T-cell (primary cell): Measurements from ENCODE around the gene VSIG4. TPM values are rescaled to one million over a fixed set of nuclear protein-coding genes. Genes with fewer than 3 reads are reported as not detected.

Experiments used
- ATAC-seq, 4 experiments: fragments of 200-7000 bp in 3 of 4; fragments of 150-1000 bp in 1 of 4; cut with Tn5 transposase; replicated peaks in 1 of 4; 1 replicate in 3 of 4; 2 replicates in 1 of 4; pipeline ENCODE4 v1.10.0; 2021; ENCODE audit warnings: moderate library complexity in 3 of 4, mild to moderate bottlenecking in 2 of 4, moderate number of reproducible peaks in 1 of 4
- CTCF ChIA-PET, 2 donors: fragments of 300-600 bp; sonication (Branson Sonifier 250); formaldehyde crosslinking; loops; one replicate each; lab custom pipeline; 2022; ENCODE audit warnings: antibody characterized with exemption in 2 of 2; lab: Charles Lee
- POLR2A ChIA-PET, 2 donors: fragments of 300-600 bp; sonication (Branson Sonifier 250); formaldehyde crosslinking; loops; one replicate each; lab custom pipeline; 2022; ENCODE audit warnings: antibody characterized with exemption in 2 of 2; lab: Charles Lee
- DNase-seq, 35 experiments: peaks; one replicate each; pipeline versions ENCODE4 v3.0.0 to v3.0.0-alpha.2; 2013 to 2023
- H3K27ac ChIP-seq: one replicate; pipeline ENCODE4 v1.5.1; 2013; ENCODE audit warnings: low read length
- H3K27me3 ChIP-seq, 2 experiments: replicated peaks in 1 of 2; 1 replicate in 1 of 2; 2 replicates in 1 of 2; pipeline versions ENCODE4 v1.6.1 to v1.7.0; 2013; ENCODE audit warnings: low read length in 1 of 2, mixed read lengths in 1 of 2; ENCODE audit not compliant: control insufficient read depth in 2 of 2, insufficient read depth in 2 of 2; ENCODE audit errors: extremely low read depth in 1 of 2
- H3K36me3 ChIP-seq, 2 donors: 1 replicate in 1 of 2; 2 replicates in 1 of 2; pipeline versions ENCODE4 v1.6.1 to v1.7.0; 2013; ENCODE audit warnings: low read length in 1 of 2; ENCODE audit not compliant: control insufficient read depth in 2 of 2, insufficient read depth in 1 of 2; ENCODE audit errors: extremely low read depth in 1 of 2
- H3K4me1 ChIP-seq, 2 experiments: 1 replicate in 1 of 2; 2 replicates in 1 of 2; pipeline versions ENCODE4 v1.6.1 to v1.7.0; 2013; ENCODE audit warnings: low read length in 2 of 2, mixed read lengths in 1 of 2; ENCODE audit not compliant: insufficient read depth in 2 of 2, control insufficient read depth in 1 of 2; ENCODE audit errors: extremely low read depth in 1 of 2
- H3K4me3 ChIP-seq, 2 donors: 1 replicate in 1 of 2; 2 replicates in 1 of 2; pipeline versions ENCODE4 v1.5.1 to v1.7.0; 2013; ENCODE audit warnings: mild to moderate bottlenecking in 2 of 2, low read length in 1 of 2, moderate library complexity in 1 of 2; ENCODE audit not compliant: control insufficient read depth in 1 of 2; ENCODE audit errors: extremely low read depth in 1 of 2
- H3K9me3 ChIP-seq: 2 replicates; pipeline ENCODE4 v1.7.0; 2013
- H3K27ac Mint-ChIP-seq, 2 donors: one replicate each; pipeline ENCODE4 v1.8.0; 2020 to 2021; ENCODE audit warnings: mild to moderate bottlenecking in 2 of 2, mixed read lengths in 2 of 2
- H3K27me3 Mint-ChIP-seq, 2 donors: one replicate each; pipeline ENCODE4 v1.8.0; 2021 to 2022; ENCODE audit warnings: mixed read lengths in 2 of 2
- H3K36me3 Mint-ChIP-seq: one replicate; pipeline ENCODE4 v1.8.0; 2021; ENCODE audit warnings: mixed read lengths
- H3K4me1 Mint-ChIP-seq, 3 donors: one replicate each; pipeline ENCODE4 v1.8.0; 2020 to 2022; ENCODE audit warnings: mixed read lengths in 3 of 3, mild to moderate bottlenecking in 1 of 3
- H3K4me3 Mint-ChIP-seq, 3 donors: one replicate each; pipeline ENCODE4 v1.8.0; 2020 to 2022; ENCODE audit warnings: mild to moderate bottlenecking in 3 of 3, mixed read lengths in 3 of 3, moderate library complexity in 3 of 3
- H3K9me3 Mint-ChIP-seq, 3 donors: one replicate each; pipeline ENCODE4 v1.8.0; 2020 to 2022; ENCODE audit warnings: mixed read lengths in 3 of 3
- WGBS: methylation state at CpG from one replicate; pipeline ENCODE4 v1.1.5; 2013; ENCODE audit warnings: missing lambda C conversion rate; ENCODE audit not compliant: insufficient coverage; 5-methylcytosine and 5-hydroxymethylcytosine counted together
- total RNA-seq, 35 experiments: library from RNA in 6 of 35; stranded (reverse) in 6 of 35; fragments of 120-200 nt in 1 of 35; gene quantifications; one replicate each; pipeline versions ENCODE4 v1.2.1 to v1.2.4 and lab custom pipeline; 2013 to 2026

Gene VSIG4
- total RNA-seq, 5 donors from 2014 or later (not counting 1 experiment from before 2014, with no cell fraction given) = 0.18 to 0.54 (median 0.45) TPM; not detected in 1

DNA sequence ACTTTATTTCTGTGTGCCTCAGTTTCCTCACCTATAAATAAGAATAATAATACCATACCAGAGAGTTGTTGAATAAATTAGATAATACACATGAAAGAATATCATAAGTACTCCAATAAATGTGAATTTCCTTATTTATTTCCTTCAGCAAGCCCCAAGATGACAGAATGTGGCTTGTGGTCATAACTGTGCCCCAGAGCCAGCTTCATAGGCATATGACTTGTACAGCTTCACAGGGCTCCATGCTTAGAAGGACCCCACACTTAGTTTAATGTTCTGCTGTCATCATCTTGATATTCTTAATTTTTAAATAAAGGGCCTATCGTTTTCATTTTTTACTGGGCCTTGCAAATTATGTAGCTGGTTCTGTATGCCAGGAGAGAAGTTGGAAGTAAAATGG is 25.3 kb downstream of the VSIG4 start:
- H3K27me3 ChIP-seq = no peaks in the 10 kb centered on the region
- H3K27ac ChIP-seq = no peak overlapping the region
- ChIA-PET POLR2A (no interaction called here), CTCF (no interaction called here)
- no peaks in the 10 kb centered on the region for H3K36me3 Mint-ChIP-seq
- H3K4me1 ChIP-seq = peaks cover 38 to 57% of the 10 kb centered on the region in 2 experiments
- H3K4me1 Mint-ChIP-seq = peaks cover 69 to 88% (median 81%) of the 10 kb centered on the region in 3 donors
- H3K27ac Mint-ChIP-seq = no peak overlapping the region
- H3K27me3 Mint-ChIP-seq = no peaks in the 10 kb centered on the region
- no peaks in the 10 kb centered on the region for H3K9me3 Mint-ChIP-seq
- no peak overlapping the region for H3K4me3 ChIP-seq
- peak overlapping the region in 2 of 3 donors; percentile 3 to 59 for H3K4me3 Mint-ChIP-seq
- H3K9me3 ChIP-seq = no peaks in the 10 kb centered on the region
- H3K36me3 ChIP-seq = no peaks in the 10 kb centered on the region
- ATAC-seq (no peak), DNase-seq (no peak)
- no CpG with 5 or more reads among the region's 1 CpG for WGBS

DNA sequence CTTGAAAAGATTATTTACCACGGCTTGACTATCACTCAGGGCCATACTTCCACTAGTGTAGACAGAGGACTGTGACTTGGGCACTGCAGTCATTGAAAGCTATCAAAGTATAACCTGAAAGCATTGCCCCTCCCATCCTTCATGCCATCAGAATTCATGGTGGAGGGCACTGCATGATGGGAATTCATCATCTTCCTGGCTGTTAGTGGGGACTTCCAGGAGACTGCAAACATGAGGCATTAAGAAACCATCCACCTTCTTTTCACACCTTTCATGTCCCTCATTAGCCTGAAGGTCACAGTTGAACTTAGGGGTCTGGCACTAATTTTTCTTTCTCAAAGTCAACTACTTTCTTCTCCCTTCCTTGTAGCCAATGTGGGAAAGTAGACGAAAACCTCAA is 25.8 kb downstream of the VSIG4 start:
- Mint-ChIP-seq H3K27ac (peak overlapping the region; percentile 36 to 79), H3K4me3 (peak overlapping the region in 1 of 3 donors; percentile 59), H3K4me1 (peaks cover 69 to 88% (median 76%) of the 10 kb centered on the region in 3 donors), H3K27me3 (no peaks in the 10 kb centered on the region), H3K9me3 (no peaks in the 10 kb centered on the region), H3K36me3 (no peaks in the 10 kb centered on the region)
- Histone ChIP-seq H3K4me3 (no peak overlapping the region), H3K4me1 (peaks cover 38 to 57% of the 10 kb centered on the region in 2 experiments), H3K27me3 (no peaks in the 10 kb centered on the region), H3K27ac (no peak overlapping the region), H3K9me3 (no peaks in the 10 kb centered on the region), H3K36me3 (no peaks in the 10 kb centered on the region)
- WGBS = no CpG with 5 or more reads among the region's 2 CpGs
- POLR2A ChIA-PET = no interaction called here
- DNase-seq (no peak), ATAC-seq (no peak)
- CTCF ChIA-PET = no interaction called here

DNA sequence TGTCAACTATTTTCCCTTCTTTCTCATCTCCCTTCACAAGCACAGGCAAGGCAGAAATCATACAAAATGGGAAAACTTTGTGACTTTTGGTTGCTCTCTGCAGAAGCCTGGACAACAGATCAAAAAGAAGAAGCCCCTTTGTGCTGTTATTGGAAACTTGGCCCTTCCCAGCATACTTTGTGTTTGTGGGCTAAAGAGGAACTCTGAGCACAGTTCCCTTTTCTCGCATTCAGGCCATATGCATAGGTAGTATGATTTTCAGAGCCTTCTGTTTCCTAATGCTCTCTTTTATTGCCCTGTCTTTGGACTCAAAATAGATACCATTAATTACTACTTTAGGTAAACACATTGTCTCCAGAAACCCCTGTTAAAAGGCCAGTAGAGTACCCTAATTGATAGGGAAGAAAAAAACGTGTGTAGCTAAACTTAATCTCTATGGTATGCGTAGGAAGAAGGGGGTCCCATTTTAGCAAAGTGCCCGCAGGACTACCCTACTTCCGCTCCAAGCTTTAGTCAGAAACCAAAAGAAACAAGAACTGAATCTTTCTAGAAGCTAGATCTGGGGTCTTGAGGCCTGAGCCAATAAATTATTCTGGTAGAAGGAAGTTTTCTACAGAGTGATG is 26.6 kb downstream of the VSIG4 start:
- Mint-ChIP-seq H3K4me3 (peak overlapping the region in 1 of 3 donors; percentile 29), H3K27me3 (no peaks in the 10 kb centered on the region), H3K36me3 (no peaks in the 10 kb centered on the region), H3K9me3 (no peaks in the 10 kb centered on the region), H3K4me1 (peaks cover 63 to 80% (median 68%) of the 10 kb centered on the region in 3 donors), H3K27ac (peak overlapping the region; percentile 36 to 79)
- no peak overlapping the region for H3K4me3 ChIP-seq
- peaks cover 37 to 51% of the 10 kb centered on the region in 2 experiments for H3K4me1 ChIP-seq
- H3K27me3 ChIP-seq = no peaks in the 10 kb centered on the region
- no peaks in the 10 kb centered on the region for H3K9me3 ChIP-seq
- ATAC-seq (no peak), DNase-seq (no peak)
- POLR2A ChIA-PET = no interaction called here
- H3K27ac ChIP-seq = no peak overlapping the region
- no CpG with 5 or more reads among the region's 5 CpGs for WGBS
- H3K36me3 ChIP-seq = no peaks in the 10 kb centered on the region
- CTCF ChIA-PET = no interaction called here

DNA sequence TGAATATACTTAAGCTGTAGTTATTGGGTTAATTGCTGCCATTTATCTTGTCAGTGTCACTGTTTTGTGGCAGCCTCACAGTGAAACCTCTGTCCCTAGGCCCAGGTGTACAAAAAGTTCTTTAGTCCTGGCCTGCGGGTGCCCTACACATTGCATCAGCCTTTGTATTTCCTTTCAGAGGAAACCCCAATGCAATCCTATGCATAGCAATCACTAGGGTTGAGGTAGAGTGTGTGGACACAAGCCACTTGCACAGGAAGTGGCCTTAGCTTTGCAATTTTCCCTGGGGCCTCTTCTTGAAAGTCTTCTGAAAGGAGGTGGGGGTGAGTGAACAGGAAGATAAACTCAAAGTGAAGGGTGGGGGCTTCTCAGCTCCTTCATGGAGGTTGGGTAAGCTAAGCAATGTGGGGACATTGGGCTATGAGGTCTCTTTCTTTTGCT is 27.8 kb downstream of the VSIG4 start:
- peaks cover 30 to 49% of the 10 kb centered on the region in 2 experiments for H3K4me1 ChIP-seq

DNA sequence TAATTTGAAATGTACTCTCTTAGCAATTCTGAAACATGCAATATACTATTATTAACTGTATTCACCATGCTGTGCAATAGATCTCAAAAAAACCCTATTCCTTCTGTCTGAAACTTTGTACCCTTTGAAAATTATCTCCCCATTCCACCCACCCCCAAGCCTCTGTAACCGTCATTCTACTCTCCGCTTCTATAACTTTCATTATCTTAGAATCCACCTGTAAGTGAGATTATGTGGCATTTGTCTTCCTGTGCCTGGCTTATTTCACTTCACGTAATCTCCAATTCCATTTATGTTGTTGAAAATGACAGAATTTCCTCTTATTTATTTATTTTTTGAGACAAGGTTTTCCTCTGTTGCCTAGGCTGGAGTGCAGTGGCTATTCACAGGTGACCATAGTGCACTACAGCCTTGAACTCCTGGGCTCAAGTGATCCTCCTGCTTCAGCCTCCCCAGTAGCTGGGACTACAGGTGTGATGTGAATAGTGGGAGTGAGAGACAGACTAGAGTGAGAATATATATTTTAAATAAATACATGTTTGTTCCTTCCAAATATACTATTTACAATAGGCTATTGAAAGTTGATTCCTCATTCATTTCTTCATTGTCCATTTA is 30.5 kb downstream of the VSIG4 start:
- CTCF ChIA-PET = no interaction called here
- no peak overlapping the region for H3K4me3 ChIP-seq
- peaks cover 23 to 40% of the 10 kb centered on the region in 2 experiments for H3K4me1 ChIP-seq
- DNase-seq (no peak), ATAC-seq (no peak)
- H3K27ac ChIP-seq = no peak overlapping the region
- WGBS = no CpG with 5 or more reads among the region's 3 CpGs
- H3K9me3 ChIP-seq = no peaks in the 10 kb centered on the region
- Mint-ChIP-seq H3K27me3 (no peaks in the 10 kb centered on the region), H3K4me1 (peaks cover 51 to 70% (median 61%) of the 10 kb centered on the region in 3 donors), H3K36me3 (no peaks in the 10 kb centered on the region), H3K4me3 (no peak overlapping the region), H3K27ac (no peak overlapping the region), H3K9me3 (no peaks in the 10 kb centered on the region)
- no peaks in the 10 kb centered on the region for H3K36me3 ChIP-seq
- POLR2A ChIA-PET = interaction anchor here in 1 of 2 donors (0.5 kb wide), 1 partner anchor 384 kb away, joined by 5 read pairs; no protein-coding TSS in a partner anchor
- no peaks in the 10 kb centered on the region for H3K27me3 ChIP-seq

More for the DNA sequence above, 27.8 kb downstream of the VSIG4 start:
- H3K36me3 Mint-ChIP-seq = no peaks in the 10 kb centered on the region
- no peak overlapping the region for H3K4me3 ChIP-seq
- no peaks in the 10 kb centered on the region for H3K27me3 ChIP-seq
- H3K27ac Mint-ChIP-seq = peak overlapping the region; percentile 67 to 77
- H3K9me3 Mint-ChIP-seq = no peaks in the 10 kb centered on the region
- no peaks in the 10 kb centered on the region for H3K27me3 Mint-ChIP-seq
- CTCF ChIA-PET = no interaction called here
- ATAC-seq = peak in 3 of 4 experiments; percentile 43 to 66 (median 43)
- POLR2A ChIA-PET = interaction anchor here in 1 of 2 donors (0.7 to 1.2 kb wide), 2 partner anchors 13 to 35 kb away, joined by 3 to 4 read pairs; no protein-coding TSS in a partner anchor
- no peaks in the 10 kb centered on the region for H3K9me3 ChIP-seq
- H3K4me1 Mint-ChIP-seq = peaks cover 55 to 73% (median 64%) of the 10 kb centered on the region in 3 donors
- peak in 6 of 35 experiments; percentile 0 to 23 (median 6) for DNase-seq
- no peaks in the 10 kb centered on the region for H3K36me3 ChIP-seq
- H3K4me3 Mint-ChIP-seq = peak overlapping the region in 1 of 3 donors; percentile 10
- H3K27ac ChIP-seq = peak overlapping the region; percentile 23
- WGBS = no CpG with 5 or more reads among the region's 1 CpG

DNA sequence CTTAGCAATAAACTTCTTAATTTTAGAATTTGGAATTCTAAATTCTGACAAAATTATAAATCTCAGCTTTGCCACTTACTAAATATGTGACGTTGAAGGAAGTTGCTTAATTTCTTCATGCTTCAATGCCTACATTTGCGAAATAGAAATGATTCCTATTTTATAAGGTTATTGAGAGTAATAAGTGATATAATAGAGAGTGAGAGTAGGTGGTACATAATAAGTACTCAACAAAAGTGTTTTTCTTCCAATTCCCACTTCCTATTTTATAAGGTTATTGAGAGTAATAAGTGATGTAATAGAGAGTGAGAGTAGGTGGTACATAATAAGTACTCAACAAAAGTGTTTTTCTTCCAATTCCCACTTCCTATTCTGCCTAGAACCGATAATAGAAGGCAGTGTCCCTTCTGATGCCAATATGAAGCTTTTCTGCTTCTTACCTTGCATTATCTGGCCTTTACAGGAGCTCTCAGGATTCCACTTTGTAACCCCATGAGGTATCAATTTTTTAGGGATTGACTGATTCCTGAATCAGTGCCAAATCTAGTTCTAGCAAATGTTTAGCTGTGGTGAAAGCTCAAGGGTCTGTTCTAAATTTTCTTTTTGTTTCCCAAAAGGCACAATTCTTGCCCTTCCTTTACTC is 31.4 kb downstream of the VSIG4 start:
- Mint-ChIP-seq H3K4me1 (peaks cover 52 to 71% (median 61%) of the 10 kb centered on the region in 3 donors), H3K4me3 (no peak overlapping the region), H3K27me3 (no peaks in the 10 kb centered on the region), H3K9me3 (no peaks in the 10 kb centered on the region), H3K27ac (peak overlapping the region in 1 of 2 donors; percentile 5), H3K36me3 (no peaks in the 10 kb centered on the region)
- Histone ChIP-seq H3K4me3 (no peak overlapping the region), H3K27ac (no peak overlapping the region), H3K36me3 (no peaks in the 10 kb centered on the region), H3K27me3 (no peaks in the 10 kb centered on the region), H3K4me1 (peaks cover 30 to 31% of the 10 kb centered on the region in 2 experiments), H3K9me3 (no peaks in the 10 kb centered on the region)
- ChIA-PET POLR2A (no interaction called here), CTCF (no interaction called here)
- ATAC-seq (no peak), DNase-seq (no peak)
- no CpG with 5 or more reads among the region's 3 CpGs for WGBS
